GM19193 (cell line): ENCODE data around the gene SHC4.

Experiments
- POLR2A ChIP-seq: IDR thresholded peaks from 4 replicates; pipeline ENCODE4 v1.6.1; 2011; ENCODE audit not compliant: insufficient read depth, insufficient read length; ENCODE audit errors: extremely low read depth

Gene SHC4

DNA sequence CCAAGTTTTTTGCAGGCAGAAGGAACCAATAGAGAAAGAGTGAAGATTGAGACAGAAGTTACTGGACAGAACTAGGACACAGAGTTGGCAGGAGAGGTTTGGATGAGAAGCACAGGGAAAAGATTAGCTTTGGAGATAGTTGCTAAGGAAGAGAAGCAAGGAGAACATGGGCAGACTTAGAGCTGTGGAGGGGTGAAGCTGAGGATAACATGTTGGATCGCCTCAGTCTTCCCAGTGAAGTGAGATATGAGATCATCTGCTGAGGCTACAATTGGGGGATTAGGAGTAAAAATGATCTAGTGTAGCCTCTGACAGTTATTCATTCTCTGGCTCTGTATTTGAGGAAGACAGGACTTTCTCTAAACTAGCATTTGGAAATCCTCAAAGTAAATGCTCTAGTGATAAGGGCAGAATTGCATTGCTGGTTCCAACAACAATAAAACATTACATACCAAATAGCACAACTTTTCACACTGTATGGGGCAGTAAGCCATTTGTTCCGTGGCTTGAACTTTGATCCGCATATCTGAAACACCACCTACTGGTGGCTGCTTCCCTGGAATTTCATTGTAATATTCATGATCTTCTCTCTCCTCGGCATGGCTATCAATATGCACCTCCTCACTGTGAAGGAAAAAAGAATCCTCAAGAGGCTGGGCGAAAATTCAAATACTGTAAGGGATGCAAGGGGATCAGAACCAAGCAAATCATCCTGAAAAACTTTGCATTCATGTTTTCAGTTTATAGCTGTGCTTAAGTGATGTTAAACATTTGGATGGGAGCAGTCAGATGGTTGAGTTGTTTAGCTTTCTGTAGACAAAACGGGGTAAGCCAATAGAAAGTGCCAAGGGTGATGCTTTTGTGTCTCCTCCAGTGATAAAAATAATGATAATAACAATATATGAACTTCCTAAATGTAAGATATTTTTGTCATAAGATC is 107.9 kb downstream of the SHC4 start:
- no peak for TF ChIP-seq POLR2A

DNA sequence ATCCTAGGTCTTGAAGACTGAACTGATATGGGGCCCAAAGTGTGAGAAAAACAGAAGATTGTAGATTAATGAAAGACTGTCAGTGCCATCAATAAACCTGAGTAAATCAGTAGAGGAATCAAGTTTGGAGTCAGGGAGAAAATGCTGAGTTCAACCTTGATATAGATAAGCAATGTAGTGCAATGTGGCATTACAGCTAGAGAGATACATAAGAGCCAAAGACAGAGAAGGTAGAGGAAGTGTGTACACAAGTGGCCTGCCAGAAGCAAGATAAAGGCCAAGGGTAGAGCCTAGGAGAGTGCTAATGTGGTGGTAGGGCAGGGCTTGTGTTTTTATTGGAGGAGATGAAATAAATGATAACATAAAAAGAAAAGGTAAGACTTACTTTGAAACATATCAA is 111.8 kb downstream of the SHC4 start:
- no peak for TF ChIP-seq POLR2A

DNA sequence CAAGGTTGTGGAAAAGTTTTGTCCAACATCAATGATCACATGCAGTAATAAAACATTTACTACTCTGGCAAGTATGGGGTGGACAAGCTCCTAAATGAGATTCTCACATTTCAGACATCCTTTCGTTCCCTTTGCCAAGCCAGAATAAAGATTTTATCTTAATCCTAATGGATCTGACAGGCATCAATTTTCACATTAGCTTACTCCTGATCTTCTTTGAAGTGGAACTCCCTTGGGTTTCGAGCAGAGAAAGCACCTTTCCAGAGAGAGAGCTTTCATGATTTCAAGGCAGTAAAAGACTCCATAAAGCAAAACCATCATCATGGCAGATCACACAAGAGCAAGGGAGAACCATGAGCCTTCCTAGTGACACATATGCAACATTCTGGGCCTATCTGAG is 113.1 kb downstream of the SHC4 start:
- no peak for TF ChIP-seq POLR2A

DNA sequence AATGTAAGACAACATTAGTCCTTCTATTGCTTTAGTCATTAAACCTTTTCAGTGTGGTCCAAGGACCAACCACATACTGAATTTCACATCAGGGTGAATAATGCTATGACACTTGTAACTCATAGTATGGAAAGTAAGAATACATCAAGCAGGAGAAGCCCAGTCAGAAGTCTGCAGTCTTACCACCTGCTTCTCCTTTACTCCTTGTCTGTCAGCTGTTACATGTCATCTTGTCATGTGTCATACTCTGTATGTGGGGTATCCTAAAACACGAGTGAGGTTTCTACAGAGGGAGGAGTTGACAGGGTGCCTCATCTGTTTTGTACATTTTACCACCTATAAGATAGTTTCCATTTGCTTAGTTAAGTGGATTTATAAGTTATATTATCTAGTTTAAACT is 118.6 kb downstream of the SHC4 start:
- TF ChIP-seq POLR2A: no peak

DNA sequence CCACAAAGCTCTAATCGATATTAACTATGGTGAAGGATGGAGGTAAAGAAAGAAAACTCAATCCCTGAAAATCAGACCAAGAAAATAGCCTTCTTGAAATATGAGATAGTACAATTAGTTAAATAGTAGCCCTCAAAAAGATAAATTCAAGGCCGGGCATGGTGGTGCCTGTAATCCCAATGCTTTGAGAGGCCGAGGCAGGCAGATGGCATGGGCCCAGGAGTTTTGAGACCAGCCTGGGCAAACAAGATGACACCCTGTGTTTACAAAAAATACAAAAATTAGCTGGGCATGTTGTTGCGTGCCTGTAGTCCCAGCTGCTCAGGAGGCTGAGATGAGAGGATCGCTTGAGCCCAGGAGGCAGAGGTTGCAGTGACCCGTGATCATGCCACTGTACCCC is 121.2 kb downstream of the SHC4 start:
- TF ChIP-seq POLR2A: no peak

DNA sequence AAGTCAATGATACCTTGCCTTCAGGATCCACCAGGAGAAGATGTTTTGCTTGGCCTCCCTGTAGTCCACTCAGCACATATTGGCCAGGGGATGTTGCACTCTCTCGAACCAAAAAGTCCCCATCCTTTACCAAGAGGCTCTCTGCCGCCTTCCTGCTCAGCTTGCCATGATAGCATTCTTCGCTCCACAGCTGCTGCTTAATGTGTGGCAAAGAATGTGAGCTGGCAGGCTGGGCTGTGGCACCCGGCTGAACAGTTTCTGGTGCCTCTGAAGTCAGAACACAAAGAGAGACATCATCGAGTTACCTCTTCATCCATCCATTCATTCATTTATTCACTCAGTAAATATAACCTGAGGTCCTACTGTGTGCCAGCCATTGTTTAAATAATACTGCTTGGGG is 129.0 kb downstream of the SHC4 start:
- TF ChIP-seq POLR2A: no peak

DNA sequence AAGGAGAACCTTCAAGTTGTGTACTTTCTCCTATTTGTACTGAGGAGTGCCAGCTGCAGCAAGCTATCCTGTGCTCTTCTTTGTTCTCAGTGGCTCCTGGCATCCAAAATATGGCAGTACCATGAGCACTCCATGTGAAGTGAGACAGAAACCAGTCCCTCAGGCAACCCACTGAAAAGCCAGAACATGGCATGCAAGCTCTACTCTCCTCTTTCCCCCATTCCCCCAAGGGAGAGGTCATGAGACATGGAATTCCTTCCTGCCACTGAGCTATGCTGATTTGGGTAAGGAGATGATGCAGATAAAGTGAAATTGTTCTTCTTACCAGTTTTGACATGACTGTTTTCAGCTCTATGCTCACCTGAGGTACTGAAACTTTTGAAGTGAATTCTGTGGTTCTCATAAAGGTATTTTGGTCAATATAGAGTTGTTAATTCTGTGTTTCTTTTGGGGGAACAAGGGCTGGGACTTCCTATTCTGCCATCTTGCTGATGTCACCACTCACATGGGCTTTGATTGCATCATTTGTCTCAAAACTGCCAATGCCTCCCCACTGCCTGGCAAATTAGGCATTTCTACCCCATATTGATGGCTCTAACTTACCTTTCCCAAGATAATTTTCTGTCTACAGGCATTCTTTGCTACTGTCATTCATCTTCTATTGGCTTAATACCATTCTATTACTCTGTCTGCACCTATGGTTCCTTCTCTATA is 130.0 kb downstream of the SHC4 start:
- TF ChIP-seq POLR2A: no peak

DNA sequence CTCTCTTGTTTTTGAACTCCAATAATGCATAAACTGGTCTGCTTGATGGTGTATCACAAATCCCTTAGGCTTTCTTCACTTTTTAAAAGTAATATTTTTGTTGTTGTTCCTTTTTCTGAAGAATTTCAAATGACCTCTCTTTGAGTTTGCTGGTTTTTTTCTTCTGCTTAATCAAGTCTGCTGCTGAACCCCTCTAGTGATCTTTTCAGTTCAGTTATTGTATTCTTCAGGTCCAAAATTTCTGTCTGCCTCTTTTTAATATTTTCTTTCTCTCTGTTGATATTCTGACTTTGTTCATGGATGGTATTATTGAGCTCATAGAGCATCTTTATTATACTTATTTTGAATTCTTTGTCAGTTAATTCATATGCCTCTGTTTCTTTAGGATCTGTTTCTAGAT is 131.1 kb downstream of the SHC4 start:
- TF ChIP-seq POLR2A: no peak

DNA sequence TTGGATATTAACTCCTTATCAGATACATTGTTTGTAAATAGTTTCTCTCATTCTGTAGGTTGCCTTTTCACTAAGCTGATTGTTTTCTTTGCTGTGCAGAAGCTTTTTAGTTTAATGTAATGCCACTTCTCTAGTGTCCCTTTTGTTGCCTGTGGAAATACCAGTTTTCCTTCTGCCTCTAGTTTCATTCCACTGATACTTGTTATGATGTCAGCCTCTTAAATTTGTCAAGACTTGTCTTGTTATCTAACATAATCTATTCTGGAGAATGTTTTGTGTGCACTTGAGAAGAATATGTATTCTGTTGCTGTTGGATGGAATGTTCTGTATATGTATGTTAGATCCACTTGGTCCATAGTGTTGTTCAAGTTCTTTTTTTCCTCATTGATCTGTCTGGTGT is 134.8 kb downstream of the SHC4 start:
- no peak for TF ChIP-seq POLR2A

DNA sequence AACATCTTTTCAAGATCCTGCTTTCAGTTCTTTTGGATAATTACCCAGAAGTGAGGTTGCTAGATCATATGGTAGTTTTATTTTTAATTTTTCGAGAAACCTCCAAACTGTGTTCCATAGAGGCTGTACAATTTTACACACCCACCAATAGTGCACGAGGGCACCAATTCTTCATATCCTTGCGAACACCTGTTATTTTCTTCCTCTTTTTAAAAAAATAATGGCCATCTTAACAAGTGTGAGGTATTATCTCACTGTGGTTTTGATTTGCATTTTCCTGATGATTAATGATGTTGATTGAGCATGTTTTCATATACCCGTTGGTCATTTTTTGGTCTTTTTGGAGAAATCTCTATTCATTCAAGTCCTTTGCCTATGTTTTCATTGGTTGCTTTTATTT is 135.2 kb downstream of the SHC4 start:
- no peak for TF ChIP-seq POLR2A

DNA sequence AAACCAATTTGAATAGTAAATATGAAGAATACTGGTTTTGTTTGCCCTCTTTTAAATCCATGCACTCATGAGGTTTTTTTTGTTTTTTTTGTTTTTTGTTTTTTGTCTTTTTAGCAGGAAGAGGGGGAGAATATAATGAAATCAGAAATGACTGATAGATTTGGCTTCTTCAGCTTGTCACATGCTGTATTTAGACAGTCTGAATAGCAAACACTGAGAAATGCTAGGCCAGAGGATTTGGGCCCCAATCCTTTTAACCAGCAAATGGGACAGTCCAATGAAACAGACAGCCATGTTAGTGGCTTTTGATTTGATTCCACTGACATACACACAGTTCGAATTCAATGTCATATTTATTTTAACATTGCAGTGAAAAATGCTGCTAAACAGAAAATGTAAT is 138.6 kb downstream of the SHC4 start:
- no peak for TF ChIP-seq POLR2A

DNA sequence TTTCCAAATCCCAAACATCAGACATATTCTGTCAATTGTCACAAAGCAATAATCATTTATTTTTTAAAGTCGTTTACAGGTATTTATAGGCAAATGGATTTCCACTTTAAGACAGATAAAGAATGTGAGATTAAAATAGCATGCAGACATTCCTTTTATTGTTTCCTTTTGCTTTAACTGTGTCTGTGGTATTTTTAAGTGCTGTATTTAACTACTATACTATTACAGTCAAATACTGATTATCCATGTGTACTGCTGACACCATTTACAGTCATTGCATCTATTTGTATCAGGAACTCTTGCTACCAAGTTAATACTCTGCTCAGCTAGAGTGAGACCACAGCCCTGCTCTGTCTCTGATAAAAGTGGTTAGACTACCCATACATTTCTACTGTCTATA is 140.0 kb downstream of the SHC4 start:
- no peak for TF ChIP-seq POLR2A

DNA sequence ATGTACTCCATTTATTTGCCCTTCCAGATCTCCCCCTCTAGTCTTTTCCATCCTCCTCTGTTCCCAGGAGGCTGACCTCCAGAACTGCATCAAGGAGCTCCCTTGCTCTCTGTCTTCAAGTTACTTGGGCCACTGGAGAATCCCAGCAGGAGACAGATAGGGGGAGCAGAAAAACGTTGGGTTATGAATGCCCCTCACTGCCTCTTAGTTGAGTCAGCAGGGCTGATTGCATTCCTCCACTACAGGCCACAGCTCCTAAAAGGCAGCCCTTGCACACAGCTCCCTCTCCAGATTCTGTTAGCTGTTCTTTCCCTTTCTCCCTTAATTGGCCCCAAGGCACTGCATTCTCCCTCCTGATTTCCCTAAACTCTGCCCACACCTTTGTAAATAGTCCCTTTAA is 140.5 kb downstream of the SHC4 start:
- no peak for TF ChIP-seq POLR2A

DNA sequence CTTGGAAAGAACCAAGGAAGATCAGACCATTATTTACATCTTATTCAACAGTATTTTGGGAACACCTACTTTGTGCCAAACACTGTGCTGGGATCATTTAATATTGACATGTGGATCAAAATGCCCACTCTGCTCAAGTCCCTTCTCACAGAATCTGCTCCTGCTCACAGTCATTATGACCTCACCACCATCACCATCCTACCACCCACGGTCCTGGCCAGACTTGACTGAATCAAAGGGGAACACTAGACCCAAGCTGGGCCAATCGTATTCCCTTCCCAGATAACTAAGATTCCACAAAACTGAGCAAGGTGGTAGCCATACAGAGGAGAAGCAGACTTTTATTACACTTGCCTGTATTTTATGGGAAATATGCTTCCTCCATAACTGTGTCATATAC is 149.4 kb downstream of the SHC4 start:
- no peak for TF ChIP-seq POLR2A

DNA sequence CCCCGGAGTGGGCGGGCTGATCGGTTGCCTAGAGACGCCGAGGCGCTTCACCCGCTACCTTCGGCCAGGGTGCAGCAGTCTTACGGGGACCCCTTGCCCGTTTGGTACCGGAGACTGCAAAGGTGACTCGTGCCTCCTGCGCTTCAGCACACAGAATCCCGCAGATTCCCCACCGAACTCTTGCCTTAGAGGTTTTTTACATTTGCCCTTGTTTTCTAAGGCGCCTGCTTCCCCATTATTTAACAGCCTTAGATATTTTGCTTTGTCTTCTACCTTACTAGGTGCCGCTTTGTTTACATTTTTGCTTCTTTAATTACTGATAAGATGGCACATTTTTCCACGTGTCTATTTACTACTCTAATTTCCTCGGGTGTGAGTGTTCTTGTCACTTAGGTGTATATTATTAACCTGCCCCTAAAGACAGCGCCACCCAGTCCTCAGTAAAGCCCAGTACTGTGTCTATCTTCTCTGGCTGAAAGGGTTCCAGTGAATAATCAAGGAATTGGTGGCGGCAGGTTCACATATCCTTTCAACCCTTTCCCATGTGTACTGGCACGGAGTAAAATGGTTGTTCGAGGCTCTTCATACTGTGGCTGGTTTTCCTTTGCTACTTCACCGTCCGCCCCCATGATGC is 152.3 kb downstream of the SHC4 start:
- TF ChIP-seq POLR2A: no peak
